ENCODE measurements around the gene FOXP3.

DNA sequence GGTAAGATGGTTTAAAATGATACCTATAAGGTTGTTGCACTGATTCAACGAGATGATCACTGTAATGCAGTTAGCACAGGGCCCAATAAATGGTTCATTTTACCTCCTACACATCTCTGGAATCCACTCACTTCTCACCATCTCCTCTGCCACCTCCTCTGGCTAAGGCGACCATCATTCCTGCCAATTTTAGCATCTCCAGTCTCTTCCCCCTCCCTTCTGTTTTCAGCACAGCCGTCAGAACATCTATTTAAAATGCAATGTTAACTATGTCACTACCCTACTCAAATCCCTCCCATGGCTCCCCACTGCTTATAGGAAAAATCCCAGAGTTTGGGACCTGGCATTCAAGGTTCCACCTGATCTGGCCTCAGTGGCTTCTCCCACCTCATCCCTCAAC lies 61.0 kb downstream of the FOXP3 start:
- TF ChIP-seq CTCF (IDR thresholded peaks at IDR 0.05) (no peak), SIN3A (IDR thresholded peaks at IDR 0.05; ENCODE audit: borderline replicate concordance, insufficient read depth, low read depth, low read length) (no peak)
